HG03097 (cell line): Measurements from ENCODE around the gene PTPN12.

Experiments
- ATAC-seq: cut with Tn5 transposase; IDR thresholded peaks from one replicate; pipeline ENCODE4 v1.9.1; 2021; ENCODE audit not compliant: unreplicated experiment, low FRiP score

PTPN12 gene

GRCh38 chr7:77657427-77658224 is 120.5 kb downstream of the PTPN12 start:
- no peak for ATAC-seq

- no peak for ATAC-seq
Observed at GRCh38 chr7:77658928-77659327, 121.8 kb downstream of the PTPN12 start.

GRCh38 chr7:77661816-77662215 is 124.7 kb downstream of the PTPN12 start:
- no peak for ATAC-seq

- ATAC-seq: no peak
Observed at GRCh38 chr7:77662869-77663268, 125.8 kb downstream of the PTPN12 start.

DNA sequence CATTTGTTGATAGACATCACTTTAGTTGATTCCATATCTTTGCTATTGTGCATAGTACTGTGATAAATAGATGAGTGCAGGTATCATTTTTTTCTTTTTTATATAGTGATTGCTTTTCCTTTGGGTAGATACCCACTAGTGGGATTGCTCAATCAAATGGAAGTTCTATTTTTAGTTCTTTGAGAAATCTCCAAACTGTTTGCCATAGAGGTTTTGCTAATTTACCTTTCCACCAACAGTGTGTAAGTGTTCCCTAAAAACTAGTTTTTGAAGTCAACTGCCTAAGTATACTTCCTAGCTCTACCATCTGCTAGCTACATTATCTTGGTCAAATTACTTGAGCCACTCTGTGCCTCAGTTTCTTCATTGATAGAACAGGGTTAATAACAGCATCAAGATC is 127.6 kb downstream of the PTPN12 start:
- no peak for ATAC-seq

GRCh38 chr7:77665161-77665560 is 128.1 kb downstream of the PTPN12 start:
- no peak for ATAC-seq

DNA sequence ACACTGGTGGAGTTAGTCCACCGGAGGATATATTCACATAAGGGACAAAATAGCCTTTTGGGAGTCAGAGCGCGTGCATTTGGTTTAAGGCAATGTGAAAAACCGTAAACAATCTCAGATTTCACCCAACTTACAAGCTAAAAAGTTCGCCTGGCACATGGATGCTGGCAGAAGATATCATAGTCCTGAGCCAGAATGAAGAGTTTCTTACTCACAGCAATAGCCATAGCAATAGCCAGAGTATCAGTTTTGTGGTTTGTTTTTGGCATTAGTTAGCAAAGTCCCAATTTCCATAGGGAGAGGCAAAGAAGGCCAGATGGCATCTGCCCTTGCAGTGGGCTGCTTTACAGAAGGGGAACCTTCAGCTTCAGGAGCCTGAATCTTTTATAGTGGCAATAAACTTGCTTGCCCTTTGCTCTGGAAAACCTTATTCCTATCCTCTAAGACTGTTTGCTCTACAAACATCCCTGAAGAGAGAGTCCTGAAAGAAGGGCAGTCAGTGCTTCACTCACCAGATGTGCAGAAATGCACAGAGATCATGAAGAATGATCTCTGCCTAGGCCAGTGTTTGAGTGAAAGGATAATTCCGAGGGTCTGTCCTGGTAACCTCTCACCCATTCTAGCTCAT is 130.5 kb downstream of the PTPN12 start:
- ATAC-seq: no peak

DNA sequence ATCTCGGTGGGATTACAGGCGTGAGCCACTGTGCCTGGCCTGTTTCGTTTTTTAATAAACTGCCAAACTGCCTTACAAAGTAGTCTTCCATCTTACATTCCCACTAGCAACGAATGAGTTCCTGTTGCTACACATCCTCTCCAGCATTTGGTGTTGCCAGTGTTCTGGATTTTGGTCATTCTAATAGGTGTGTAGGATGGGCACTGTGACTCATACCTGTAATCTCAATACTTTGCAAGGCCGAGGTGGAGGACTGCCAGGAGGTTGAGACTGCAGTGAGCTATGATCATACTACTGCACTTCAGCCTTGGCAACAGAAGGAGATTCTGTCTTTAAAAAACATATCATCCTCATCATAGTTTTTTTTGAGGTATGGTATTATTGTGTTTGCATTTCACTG is 137.8 kb downstream of the PTPN12 start:
- ATAC-seq: no peak

DNA sequence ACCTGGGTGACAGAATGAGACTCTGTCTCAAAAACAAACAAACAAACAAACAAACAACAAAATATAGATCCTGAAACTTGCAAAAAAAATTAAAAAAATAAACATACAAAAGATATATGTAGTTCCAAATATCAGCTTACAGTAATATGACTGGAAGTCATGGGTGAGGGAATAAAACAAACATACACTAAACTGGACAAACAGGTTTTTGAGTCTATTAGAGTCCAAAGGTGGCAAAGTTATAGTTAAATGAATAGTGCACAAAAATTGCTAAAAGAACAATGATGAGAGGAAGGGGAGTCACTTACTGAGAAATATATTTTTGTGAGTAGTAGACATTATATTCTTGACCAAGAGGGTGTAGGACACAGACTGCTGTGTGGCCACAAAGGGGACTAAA is 142.5 kb downstream of the PTPN12 start:
- no peak for ATAC-seq

DNA sequence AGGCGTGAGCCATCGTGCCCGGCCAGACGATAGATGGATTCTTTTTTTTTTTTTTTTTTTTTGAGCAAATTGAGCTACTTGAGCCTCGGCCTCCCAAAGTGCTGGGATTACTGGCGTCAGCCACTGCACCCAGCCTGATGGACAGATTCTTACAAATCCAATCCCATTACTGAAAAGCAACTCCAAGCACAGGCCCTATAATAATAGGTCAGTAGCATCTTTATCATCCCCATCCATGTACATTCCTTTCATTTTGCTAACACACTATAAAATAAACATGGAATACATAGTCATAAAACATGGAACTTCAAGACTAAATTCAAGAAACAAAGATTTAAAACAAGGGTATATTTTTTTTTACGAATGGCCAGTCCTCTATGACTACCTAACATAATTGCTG is 143.2 kb downstream of the PTPN12 start:
- no peak for ATAC-seq

GRCh38 chr7:77684030-77684429 is 146.9 kb downstream of the PTPN12 start:
- no peak for ATAC-seq

DNA sequence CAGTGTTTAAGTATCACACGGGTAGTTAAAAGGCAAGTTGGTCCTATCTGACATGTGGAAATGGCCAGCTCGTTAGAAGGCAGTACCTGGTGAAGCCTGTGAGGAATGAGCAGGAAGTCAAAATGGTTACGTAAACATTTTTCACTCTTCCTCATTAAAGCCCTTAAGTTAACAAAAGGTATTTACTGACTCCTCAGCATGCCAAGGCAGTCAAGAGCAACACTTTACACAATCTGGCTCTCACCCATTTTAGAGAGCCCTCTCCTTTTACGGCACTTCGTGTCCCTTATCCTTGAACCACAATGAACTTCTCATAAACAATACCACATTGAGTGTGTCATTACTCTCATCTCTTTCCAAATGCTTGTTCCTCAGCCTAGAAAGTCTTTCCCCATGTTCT is 148.1 kb downstream of the PTPN12 start:
- ATAC-seq: no peak

DNA sequence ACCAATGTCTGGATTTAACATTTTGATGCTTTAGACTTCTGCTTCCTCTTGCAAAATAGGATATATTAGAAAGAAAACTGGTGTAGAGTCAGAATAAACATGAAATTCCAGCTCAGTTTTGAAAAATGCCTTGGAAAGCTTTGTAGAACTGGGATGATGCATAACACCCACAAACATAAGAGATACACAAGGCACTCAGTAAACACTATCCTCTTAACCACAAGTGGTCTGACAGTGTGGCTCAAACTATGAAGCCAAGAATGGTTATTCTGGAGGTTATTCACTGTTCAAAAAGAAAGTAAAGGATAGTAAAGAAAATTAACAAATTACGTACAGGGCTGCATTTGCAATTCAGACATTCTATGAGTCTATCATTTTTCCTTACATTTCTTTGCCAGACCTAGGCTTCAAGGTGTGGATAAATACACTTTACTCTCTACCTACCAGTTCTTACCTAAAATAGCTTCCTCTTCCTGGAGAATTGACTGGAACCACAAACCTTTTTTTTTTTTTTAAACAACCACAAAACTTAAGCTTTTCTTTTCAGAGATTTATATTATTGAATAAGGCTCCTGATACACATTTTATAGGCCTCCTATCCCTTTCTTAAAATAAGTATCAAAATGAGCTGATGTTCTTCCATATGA is 150.1 kb downstream of the PTPN12 start:
- ATAC-seq: no peak

- no peak for ATAC-seq
Observed at GRCh38 chr7:77687747-77688144, 150.7 kb downstream of the PTPN12 start.
